Measurements from ENCODE around the gene KCNJ11.

The KCNJ11 gene

GRCh38 chr11:17407575-17407974 lies 19.1 kb upstream of the KCNJ11 start:
- DNase-seq, result no peak

GRCh38 chr11:17406818-17407149 lies 18.3 kb upstream of the KCNJ11 start:
- DNase-seq, result no peak

DNA sequence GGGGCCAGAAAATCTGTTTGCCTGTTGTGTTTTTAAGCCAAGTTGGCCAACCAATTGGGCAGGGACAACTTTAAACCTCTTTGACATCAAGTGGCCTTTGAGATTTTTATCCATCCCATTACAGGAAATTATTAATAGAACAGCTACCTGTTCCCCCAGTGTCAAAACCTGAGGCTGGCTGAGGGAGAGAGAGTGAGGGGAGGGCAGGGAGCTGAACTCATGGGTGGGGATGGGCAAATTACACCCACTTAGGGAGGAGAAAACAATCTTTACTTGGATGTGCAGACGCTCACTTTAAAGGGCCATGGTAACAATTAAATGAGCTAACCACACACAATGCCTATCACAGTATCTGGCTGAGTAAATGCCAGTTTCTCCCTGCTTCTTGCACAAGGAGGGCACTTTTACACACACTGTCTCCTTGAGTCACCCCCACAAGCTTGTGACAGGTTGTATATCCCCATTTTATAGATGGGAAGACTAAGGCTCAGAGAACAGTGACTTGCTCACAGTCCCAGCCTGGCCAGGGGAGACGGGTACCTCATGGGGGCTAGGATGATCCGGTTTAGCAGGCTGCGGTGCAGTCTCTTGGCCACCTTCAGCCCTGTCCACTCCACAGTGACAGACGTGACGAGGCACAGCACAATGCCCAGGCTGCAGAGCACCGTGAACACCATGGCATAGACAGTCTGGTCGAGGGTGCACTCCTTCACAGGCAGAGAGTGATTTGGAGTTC lies 17.8 kb upstream of the KCNJ11 start:
- DNase-seq, result no peak

DNA sequence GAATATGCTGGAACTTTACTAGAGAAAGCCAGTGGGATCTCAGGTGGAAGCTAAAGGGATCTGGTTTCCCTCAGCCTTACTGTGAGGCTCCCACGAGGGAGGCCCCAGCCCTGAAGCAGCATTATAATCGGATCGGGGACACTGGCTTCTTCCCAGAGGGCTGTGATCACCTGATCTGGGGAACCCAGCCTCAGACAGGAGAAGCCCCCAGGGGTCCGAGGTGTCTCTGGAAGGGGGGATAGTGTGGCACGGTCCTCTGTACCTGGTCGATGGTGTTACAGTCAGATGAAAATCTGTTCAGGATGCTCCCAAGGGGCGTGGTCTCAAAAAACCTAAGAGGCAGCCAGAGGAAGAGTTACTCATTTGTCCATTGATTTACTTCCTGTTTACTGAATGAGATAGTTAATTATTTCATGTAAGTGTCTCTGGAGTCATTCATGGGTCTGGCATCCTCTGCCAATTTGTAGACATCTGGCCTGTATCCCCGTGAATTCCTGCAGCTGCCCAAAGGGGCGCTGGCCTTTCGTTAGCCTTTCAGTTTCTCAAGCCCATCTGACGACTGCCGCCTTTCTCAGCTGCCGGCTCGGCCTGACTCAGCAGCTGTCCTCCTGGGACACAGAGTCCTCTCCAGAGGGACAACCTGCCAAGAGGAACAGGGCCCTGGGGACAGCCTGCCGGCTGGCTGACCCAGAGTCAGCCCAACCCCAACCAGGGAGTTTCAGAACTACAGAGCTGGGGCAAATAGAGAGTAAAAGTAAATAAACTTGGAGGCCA lies 17.0 kb upstream of the KCNJ11 start:
- DNase-seq, result no peak

DNA sequence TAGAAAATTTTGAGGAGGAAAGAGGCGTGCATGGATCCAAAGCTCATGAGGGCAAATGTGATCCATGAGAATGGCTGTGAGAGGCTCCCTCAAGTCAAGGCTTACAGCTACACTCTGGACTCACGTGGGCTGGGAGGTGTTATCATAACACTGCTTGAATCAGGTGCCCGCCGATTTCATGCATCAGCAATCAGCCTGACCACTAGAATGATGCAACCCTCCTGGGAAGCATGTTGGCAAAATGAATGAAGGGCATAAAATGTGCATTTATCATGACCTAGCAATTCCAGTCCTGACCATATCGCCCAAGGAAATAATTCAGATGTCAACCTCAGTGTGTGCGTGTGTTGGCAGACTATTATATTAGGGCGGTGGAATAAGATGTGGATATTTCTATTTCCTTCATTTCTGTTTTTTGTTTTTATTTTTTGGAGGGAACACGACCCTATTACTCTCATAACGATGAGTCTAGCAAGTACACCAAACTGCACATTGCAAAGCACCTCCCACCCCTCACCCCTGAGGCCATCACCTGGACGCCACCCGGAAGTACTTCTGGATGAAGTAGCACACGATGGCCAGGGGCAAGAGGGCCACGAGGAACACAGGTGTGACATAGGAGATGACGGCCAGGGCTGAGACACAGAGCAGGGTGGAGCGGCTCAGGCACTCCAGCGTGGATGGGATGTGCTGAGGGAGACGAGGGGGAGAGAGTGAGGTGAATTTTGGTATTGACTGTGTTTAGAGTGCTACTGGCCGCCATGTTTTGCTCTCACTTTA lies 15.7 kb upstream of the KCNJ11 start:
- DNase-seq, result no peak

GRCh38 chr11:17402486-17402885 lies 14.0 kb upstream of the KCNJ11 start:
- DNase-seq, result no peak

GRCh38 chr11:17401841-17402240 lies 13.4 kb upstream of the KCNJ11 start:
- DNase-seq, result no peak

- DNase-seq, result no peak
Observed at GRCh38 chr11:17401316-17401715, 12.9 kb upstream of the KCNJ11 start.

- no peak for DNase-seq
Observed at GRCh38 chr11:17400048-17400775, 11.8 kb upstream of the KCNJ11 start.

DNA sequence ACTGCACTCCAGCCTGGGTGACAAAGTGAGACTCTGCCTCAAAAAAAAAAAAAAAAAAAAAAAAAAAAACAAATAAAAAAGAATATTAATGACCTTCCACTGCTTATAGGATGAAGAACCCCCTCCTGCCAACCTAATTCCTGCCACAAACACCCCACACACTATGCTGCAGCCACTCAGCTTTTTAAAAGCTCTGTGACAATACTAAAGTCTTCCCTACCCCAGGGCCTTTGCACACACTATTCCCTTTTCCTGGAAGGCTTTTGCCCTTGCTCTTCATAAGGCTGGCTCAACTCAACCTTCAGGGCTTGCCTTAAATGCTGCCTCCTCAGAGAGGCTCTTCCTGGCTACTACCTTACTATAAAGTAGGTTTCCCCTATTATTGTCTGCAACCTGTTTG lies 10.8 kb upstream of the KCNJ11 start:
- DNase-seq, result no peak

- no peak for DNase-seq
Observed at GRCh38 chr11:17397311-17398002, 9.0 kb upstream of the KCNJ11 start.

- no peak for DNase-seq
Observed at GRCh38 chr11:17396598-17397310, 8.3 kb upstream of the KCNJ11 start.

DNA sequence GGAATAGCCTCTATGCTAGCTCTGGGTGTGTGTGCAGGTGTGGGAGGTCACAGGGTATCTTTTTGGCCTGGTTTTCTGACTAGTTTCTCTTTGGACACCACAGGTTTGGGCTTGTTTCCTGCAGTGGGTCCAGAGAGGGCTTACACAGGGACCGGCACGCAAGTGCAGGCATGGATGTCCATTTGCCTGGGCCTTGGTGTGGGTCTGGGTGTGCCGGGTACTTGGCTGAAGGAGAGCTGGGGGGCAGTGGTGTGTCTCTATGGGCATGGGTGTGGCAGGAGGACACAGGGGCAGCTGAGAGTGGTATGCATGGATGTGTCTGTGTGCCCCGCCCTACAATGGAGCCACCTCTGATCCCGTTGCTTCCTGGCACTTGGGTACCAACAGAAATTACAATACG lies 7.5 kb upstream of the KCNJ11 start:
- DNase-seq, result no peak

DNA sequence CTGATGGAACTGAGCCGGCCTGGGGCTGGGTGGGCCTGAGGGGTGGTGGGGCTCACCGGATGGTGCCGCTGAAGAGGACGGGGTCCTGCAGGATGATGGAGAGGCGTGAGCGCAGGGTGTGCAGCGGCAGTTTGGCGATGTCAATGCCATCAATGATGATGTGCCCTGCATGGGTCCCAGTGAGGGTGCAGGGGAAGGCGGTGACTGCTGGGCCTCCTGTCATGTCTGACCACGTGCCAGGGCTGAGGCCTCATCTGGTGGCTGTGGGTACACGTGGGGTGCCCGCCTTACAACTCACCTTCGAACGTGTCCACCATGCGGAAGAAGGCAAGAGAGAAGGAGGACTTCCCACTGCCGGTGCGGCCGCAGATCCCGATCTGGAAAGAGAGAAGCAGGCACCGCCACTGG lies 7.1 kb upstream of the KCNJ11 start:
- no peak for DNase-seq

- DNase-seq, result no peak
Observed at GRCh38 chr11:17394743-17395390, 6.4 kb upstream of the KCNJ11 start.

- DNase-seq, result no peak
Observed at GRCh38 chr11:17393472-17393871, 5.0 kb upstream of the KCNJ11 start.

DNA sequence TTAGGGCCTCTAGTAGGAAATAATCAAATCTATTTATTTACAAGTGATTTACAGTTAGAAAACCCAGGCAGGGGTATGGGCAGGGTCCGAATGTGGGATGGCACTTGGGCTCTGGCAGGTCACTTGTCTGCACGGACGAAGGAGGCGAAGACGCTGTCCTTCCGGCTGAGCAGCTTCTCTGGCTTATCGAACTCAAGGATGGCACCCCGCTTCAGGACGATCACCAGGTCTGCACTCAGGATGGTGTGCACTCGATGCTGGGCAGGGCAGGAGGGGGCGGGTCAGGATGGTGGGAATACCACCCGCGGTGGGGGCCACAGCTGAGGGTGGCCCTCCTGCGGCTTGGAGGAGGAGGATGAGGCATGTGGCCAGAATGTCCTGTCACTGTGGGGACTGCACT lies 4.4 kb upstream of the KCNJ11 start:
- DNase-seq, result no peak

DNA sequence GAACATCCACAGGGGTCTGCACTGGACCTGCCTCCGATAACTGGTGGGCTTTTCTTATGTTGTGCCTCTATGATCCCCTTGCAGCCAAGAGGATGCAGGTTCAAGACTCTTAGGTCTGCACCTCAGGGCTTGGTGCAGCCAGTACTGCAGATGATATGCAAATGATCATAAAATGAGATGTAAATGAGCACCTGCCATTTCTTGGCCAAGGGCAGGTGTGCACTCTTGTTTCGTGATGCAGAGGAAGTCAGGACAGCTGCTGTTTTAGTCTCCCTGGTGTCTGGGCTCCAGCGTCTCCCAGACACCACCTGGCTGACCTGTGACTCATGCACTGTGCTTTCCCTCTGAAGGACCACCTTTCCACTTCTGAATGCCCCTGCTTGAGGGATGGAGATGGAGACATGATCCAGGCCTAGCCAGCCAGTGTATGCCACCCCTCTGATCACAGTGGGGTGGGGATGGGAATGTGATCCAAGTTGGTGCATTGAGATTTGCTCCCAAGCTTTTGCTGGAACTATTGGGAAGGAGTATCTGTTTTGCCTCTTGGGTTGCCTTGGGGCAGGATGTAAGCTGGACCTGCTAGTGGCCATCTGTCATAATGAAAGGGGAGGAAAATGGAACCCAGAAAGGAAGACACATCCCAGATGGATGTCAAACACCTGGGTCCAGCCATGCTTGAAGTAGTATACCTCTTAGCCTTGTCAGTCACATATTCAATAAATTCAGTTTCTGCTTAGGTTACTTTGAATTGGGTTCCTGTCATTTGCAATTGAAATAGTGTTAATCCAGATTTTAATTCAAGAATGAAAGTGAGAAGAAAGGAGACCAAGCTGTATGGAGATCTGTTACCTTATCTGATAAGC lies 3.3 kb upstream of the KCNJ11 start:
- DNase-seq, result no peak

DNA sequence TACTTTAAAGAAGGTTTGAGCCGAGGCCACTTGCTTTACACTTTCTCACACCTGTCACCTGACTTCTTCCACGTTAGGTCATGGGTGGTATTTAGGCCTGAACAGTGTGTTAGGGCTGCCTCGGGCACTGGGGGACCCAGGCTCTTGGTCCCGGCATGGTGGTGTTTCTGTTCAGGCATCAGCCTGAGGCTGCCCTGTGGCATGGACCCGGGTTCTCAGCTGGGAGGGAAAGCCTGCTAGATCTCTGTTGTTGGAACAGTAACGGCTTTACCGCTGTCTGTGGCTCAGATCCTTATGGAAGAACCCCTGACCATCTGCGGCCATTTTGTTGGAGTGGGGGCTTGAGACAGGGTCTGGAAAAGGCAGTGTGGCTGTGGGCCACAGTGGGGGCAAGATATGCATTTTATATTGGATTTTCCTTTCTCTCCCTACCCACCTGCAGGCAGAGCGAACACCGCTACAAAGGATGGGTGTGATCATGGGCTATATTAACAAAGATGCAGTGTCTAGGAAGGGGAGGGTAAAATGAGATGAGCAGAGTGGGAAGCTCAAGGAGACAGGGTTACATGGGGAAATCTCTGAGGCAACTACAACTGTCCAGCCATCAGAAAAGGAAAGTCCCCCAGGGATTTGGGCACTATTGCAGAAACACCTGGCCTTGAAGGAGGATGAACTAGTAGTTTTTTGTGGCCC lies 1.6 kb upstream of the KCNJ11 start:
- no peak for DNase-seq
